MM.1S (cell line): Measurements from ENCODE around the gene ANKZF1.

Experiments used
- DNase-seq: peaks from one replicate; pipeline ENCODE4 v3.0.0-alpha.2; 2015
- H2AFZ ChIP-seq: fragments of 300-600 bp; sonication (generic); 2 replicates; pipeline ENCODE4 v1.6.0; 2016; ENCODE audit warnings: antibody characterized with exemption, low read length
- H3F3A ChIP-seq: fragments of 300-600 bp; sonication (generic); 2 replicates; pipeline ENCODE4 v1.6.1; 2016; ENCODE audit warnings: mild to moderate bottlenecking, antibody characterized with exemption, low read length, moderate library complexity, mixed read lengths; ENCODE audit not compliant: insufficient read depth
- H3K27ac ChIP-seq: fragments of 300-600 bp; sonication (generic); 2 replicates; pipeline ENCODE4 v1.5.1; 2016; ENCODE audit warnings: mild to moderate bottlenecking, low read length
- H3K27me3 ChIP-seq: fragments of 300-600 bp; sonication (generic); replicated peaks from 2 replicates; pipeline ENCODE4 v1.6.0; 2016; ENCODE audit warnings: low read length; ENCODE audit not compliant: insufficient read depth
- H3K36me3 ChIP-seq: fragments of 300-600 bp; sonication (generic); replicated peaks from 2 replicates; pipeline ENCODE4 v1.6.1; 2016; ENCODE audit warnings: mild to moderate bottlenecking, low read length, mixed read lengths; ENCODE audit not compliant: insufficient read depth
- H3K4me1 ChIP-seq: fragments of 300-600 bp; sonication (generic); 2 replicates; pipeline ENCODE4 v1.6.1; 2016; ENCODE audit warnings: low read length, mixed read lengths
- H3K4me2 ChIP-seq: fragments of 300-600 bp; sonication (generic); 2 replicates; pipeline ENCODE4 v1.6.0; 2016; ENCODE audit warnings: low read depth, low read length
- H3K4me3 ChIP-seq: fragments of 300-600 bp; sonication (generic); 2 replicates; pipeline ENCODE4 v1.5.1; 2016; ENCODE audit warnings: low read length, mixed read lengths
- H3K79me2 ChIP-seq: fragments of 300-600 bp; sonication (generic); 2 replicates; pipeline ENCODE4 v1.6.1; 2016; ENCODE audit warnings: mixed run types, low read length, mixed read lengths
- H3K9ac ChIP-seq: fragments of 300-600 bp; sonication (generic); 2 replicates; pipeline ENCODE4 v1.6.1; 2016; ENCODE audit warnings: low read length, mixed read lengths
- H3K9me2 ChIP-seq: fragments of 300-600 bp; sonication (generic); replicated peaks from 2 replicates; pipeline ENCODE4 v1.6.1; 2016; ENCODE audit warnings: mild to moderate bottlenecking, low read length, mixed read lengths; ENCODE audit not compliant: insufficient read depth
- H3K9me3 ChIP-seq: fragments of 300-600 bp; sonication (generic); replicated peaks from 2 replicates; pipeline ENCODE4 v1.6.1; 2016; ENCODE audit warnings: mild to moderate bottlenecking, low read length, mixed read lengths; ENCODE audit not compliant: insufficient read depth
- H4K20me1 ChIP-seq: fragments of 300-600 bp; sonication (generic); 2 replicates; pipeline ENCODE4 v1.6.1; 2016; ENCODE audit warnings: mild to moderate bottlenecking, low read length, moderate library complexity, mixed read lengths; ENCODE audit not compliant: insufficient read depth
- EZH2 ChIP-seq: fragments of 300-600 bp; sonication (generic); optimal IDR thresholded peaks from 2 replicates; pipeline ENCODE3; 2017; ENCODE audit warnings: low read depth, mild to moderate bottlenecking, antibody characterized with exemption, low read length, mixed read lengths
- EZH2phosphoT487 ChIP-seq: fragments of 300-600 bp; sonication (generic); IDR thresholded peaks from 2 replicates; pipeline ENCODE4 v1.6.1; 2018; ENCODE audit warnings: antibody characterized with exemption, low read length
- TF ChIP-seq, protein P1 (sequence below): fragments of 300-600 bp; sonication (generic); IDR thresholded peaks from 2 replicates; pipeline ENCODE4 v1.5.1; 2016; ENCODE audit warnings: antibody characterized with exemption, low read length, mixed read lengths

The ANKZF1 gene

DNA sequence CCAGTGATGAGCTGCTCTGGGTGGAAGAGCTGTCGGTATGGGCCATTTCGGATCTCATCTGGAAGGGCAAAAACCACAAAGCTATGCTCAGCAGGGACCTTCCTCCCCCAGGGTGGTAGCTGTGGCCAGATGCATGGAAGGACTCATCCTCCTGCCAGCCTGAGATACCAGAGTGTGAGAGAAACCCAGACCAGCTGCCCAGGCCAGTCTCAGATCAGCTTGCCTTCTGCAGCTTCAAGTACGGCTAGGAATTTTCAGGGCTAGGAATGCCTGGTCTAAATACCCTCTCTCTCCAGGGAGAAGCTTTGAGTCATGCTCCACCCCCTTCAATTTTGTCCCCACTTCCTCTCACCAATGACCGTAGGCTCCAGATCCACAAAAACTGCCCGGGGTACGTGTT, 22.1 kb downstream of the ANKZF1 start:
- TF ChIP-seq EZH2 (no peak), EZH2phosphoT487 (no peak)
- TF ChIP-seq, protein P1, sequence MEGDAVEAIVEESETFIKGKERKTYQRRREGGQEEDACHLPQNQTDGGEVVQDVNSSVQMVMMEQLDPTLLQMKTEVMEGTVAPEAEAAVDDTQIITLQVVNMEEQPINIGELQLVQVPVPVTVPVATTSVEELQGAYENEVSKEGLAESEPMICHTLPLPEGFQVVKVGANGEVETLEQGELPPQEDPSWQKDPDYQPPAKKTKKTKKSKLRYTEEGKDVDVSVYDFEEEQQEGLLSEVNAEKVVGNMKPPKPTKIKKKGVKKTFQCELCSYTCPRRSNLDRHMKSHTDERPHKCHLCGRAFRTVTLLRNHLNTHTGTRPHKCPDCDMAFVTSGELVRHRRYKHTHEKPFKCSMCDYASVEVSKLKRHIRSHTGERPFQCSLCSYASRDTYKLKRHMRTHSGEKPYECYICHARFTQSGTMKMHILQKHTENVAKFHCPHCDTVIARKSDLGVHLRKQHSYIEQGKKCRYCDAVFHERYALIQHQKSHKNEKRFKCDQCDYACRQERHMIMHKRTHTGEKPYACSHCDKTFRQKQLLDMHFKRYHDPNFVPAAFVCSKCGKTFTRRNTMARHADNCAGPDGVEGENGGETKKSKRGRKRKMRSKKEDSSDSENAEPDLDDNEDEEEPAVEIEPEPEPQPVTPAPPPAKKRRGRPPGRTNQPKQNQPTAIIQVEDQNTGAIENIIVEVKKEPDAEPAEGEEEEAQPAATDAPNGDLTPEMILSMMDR: no peak
- no peak overlapping the region for H2AFZ ChIP-seq
- H3K4me2 ChIP-seq: peak overlapping the region; percentile 99
- DNase-seq: no peak
- H3K27ac ChIP-seq: no peak overlapping the region
- H3K4me3 ChIP-seq: no peak overlapping the region; the same call in 1 of the 2 replicates
- H3K9me3 ChIP-seq: no peaks in the 10 kb centered on the region
- H3K9me2 ChIP-seq: no peaks in the 10 kb centered on the region
- no peak overlapping the region for H3K9ac ChIP-seq
- no peaks in the 10 kb centered on the region for H3K27me3 ChIP-seq
- 0 out of 2 replicates have a peak, but pooled peaks cover 6% of the 10 kb centered on the region for H3K36me3 ChIP-seq
- no peaks in the 10 kb centered on the region for H4K20me1 ChIP-seq
- peaks cover 51% of the 10 kb centered on the region for H3K4me1 ChIP-seq
- peaks cover 54% of the 10 kb centered on the region for H3K79me2 ChIP-seq
- H3F3A ChIP-seq: peaks cover 46% of the 10 kb centered on the region

DNA sequence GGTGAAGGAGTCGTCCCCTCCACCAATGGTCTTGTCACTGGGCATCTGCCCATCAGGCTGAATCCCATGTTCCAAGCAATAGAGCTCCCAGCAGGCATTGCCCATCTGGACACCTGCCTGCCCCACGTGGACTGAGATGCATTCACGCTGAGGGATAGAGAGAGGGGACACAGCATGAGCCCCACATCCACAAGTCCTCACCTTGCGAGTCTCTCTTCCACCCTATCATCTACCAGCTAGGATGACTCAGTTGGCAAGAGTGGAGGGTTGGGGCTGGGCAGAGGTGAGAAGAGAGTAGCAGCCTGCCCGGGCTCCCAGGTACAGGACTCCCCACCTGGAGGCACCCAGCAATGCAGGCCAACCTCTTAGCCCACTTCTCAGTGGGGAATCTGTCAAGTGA, 22.5 kb downstream of the ANKZF1 start:
- no peak for DNase-seq
- no peaks in the 10 kb centered on the region for H3K27me3 ChIP-seq
- H3K36me3 ChIP-seq: 0 out of 2 replicates have a peak, but pooled peaks cover 6% of the 10 kb centered on the region
- no peaks in the 10 kb centered on the region for H4K20me1 ChIP-seq
- no peaks in the 10 kb centered on the region for H3K9me3 ChIP-seq
- H3K4me2 ChIP-seq: peak overlapping the region; percentile 99
- peak overlapping the region; percentile 73; the same call in 1 of the 2 replicates for H3K27ac ChIP-seq
- peaks cover 46% of the 10 kb centered on the region for H3F3A ChIP-seq
- peak overlapping the region; percentile 88 for H3K9ac ChIP-seq
- peaks cover 52% of the 10 kb centered on the region for H3K79me2 ChIP-seq
- no peaks in the 10 kb centered on the region for H3K9me2 ChIP-seq
- H3K4me1 ChIP-seq: peaks cover 50% of the 10 kb centered on the region
- peak overlapping the region; percentile 78 for H3K4me3 ChIP-seq
- TF ChIP-seq EZH2: no peak
- no peak for TF ChIP-seq EZH2phosphoT487
- TF ChIP-seq, protein P1: no peak
- H2AFZ ChIP-seq: no peak overlapping the region

DNA sequence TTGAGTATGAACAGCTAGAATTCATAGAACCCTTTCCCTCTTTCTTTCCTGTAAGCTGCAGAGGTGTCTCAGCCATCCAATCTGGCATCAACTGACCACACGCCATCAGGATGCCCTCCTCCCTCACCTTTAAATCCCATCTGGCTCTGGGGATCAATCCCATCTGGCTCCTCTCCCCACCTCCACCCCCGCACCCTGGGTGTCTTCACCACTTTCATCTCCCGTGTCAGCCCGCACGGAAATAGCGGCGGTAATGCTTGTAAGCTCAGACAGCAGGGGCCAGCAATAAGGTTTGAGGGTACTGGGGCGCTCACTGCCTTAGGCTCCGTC, 22.9 kb downstream of the ANKZF1 start:
- Histone ChIP-seq H3K4me3 (peak overlapping the region; percentile 78), H3K4me1 (peaks cover 45% of the 10 kb centered on the region), H3K9me2 (no peaks in the 10 kb centered on the region), H3K79me2 (peaks cover 52% of the 10 kb centered on the region), H3K9me3 (no peaks in the 10 kb centered on the region), H3K9ac (peak overlapping the region; percentile 88), H3K27ac (peak overlapping the region; percentile 73), H3K36me3 (0 out of 2 replicates have a peak, but pooled peaks cover 6% of the 10 kb centered on the region), H2AFZ (peak overlapping the region; percentile 39; the same call in 1 of the 2 replicates), H4K20me1 (no peaks in the 10 kb centered on the region), H3K27me3 (no peaks in the 10 kb centered on the region), H3K4me2 (peak overlapping the region; percentile 99), H3F3A (peaks cover 43% of the 10 kb centered on the region)
- no peak for DNase-seq
- TF ChIP-seq EZH2phosphoT487 (no peak), EZH2 (no peak)
- TF ChIP-seq, protein P1: no peak
